Measurements from ENCODE around the gene DNAJC18.

The DNAJC18 gene

GRCh38 chr5:139368613-139369012, 70.7 kb downstream of the DNAJC18 start:
- no peak for DNase-seq (ENCODE audit: low spot score)

GRCh38 chr5:139364466-139364865, 74.9 kb downstream of the DNAJC18 start:
- DNase-seq (ENCODE audit: low spot score), result no peak

- no peak for DNase-seq (ENCODE audit: low spot score)
Measured at GRCh38 chr5:139363937-139364336, 75.4 kb downstream of the DNAJC18 start.

- DNase-seq (ENCODE audit: low spot score), result no peak
Measured at GRCh38 chr5:139361835-139362429, 77.4 kb downstream of the DNAJC18 start.

GRCh38 chr5:139360384-139360783, 78.9 kb downstream of the DNAJC18 start:
- no peak for DNase-seq (ENCODE audit: low spot score)
